BLaER1 (cell line): ENCODE results near the gene FAM124B.

Experiments used
- H3K27ac ChIP-seq: shearing (Covaris generic); formaldehyde crosslinking; 2 replicates; pipeline ENCODE4 v1.8.1; 2022
- H3K27me3 ChIP-seq: shearing (Covaris generic); formaldehyde crosslinking; 2 replicates; pipeline ENCODE4 v1.8.1; 2022
- H3K36me3 ChIP-seq: shearing (Covaris generic); formaldehyde crosslinking; 2 replicates; pipeline ENCODE4 v1.8.1; 2022
- H3K4me1 ChIP-seq: shearing (Covaris generic); formaldehyde crosslinking; 2 replicates; pipeline ENCODE4 v1.8.1; 2022
- H3K4me2 ChIP-seq: shearing (Covaris generic); formaldehyde crosslinking; 2 replicates; pipeline ENCODE4 v1.8.1; 2022
- H3K4me3 ChIP-seq: shearing (Covaris generic); formaldehyde crosslinking; 2 replicates; pipeline ENCODE4 v1.8.1; 2022
- H3K9ac ChIP-seq: shearing (Covaris generic); formaldehyde crosslinking; 2 replicates; pipeline ENCODE4 v1.8.1; 2022
- H3K9me3 ChIP-seq: shearing (Covaris generic); formaldehyde crosslinking; 2 replicates; pipeline ENCODE4 v1.8.1; 2022
- H4K20me1 ChIP-seq: shearing (Covaris generic); formaldehyde crosslinking; 2 replicates; pipeline ENCODE4 v1.8.1; 2022
- Cebpa-rat ChIP-seq: shearing (Covaris generic); IDR thresholded peaks from 2 replicates; pipeline ENCODE4 v1.8.1; 2022

FAM124B gene, protein sequence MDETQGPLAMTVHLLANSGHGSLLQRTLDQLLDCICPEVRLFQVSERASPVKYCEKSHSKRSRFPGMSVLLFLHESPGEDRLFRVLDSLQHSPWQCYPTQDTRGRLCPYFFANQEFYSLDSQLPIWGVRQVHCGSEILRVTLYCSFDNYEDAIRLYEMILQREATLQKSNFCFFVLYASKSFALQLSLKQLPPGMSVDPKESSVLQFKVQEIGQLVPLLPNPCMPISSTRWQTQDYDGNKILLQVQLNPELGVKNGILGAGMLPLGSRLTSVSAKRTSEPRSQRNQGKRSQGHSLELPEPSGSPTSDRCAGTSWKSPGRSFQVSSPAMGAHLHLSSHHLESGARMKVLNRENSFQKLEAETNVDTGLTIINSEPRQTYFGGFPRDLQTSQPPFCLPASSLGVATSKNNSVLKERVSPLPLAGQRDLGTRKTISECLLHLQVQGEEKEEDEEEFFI

DNA sequence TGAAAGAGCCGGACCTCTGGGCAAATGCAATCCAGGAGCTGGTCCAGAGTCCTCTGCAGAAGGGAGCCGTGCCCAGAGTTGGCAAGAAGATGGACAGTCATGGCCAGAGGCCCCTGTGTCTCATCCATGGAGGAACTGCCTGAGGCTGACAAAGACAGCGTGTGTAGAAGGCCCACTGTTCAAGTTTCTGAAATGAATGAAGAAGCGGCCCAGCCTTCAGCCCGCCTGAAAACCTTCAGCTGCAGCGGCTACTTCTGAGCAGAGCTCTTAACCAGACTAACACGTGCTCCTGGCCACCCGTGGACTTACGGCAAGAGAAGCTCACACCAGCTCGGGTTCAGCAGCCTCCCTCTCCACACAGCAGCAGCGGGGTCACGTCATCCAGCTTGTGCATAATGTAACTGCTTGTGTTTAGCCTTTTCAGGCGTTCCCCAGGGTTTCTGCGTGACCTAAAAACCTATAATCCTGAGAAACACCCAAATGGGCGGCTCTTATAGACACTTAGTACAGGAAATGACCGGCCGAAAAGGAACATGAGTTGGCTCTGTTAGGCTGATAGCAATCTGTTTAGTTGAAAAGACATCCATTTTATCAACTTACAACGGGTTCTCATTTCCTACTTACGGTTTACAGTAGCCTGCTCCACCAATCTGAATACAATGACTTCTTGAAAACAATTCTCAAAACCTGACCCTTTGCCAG lies at the start of gene FAM124B:
TSS of gene FAM124B (minus strand) at position 467 of the 702 bp plus-strand sequence. CDS start at position 128, 339 bp downstream.
- Histone ChIP-seq H3K9ac (no peak within 1 kb of the TSS), H3K4me3 (no peak within 1 kb of the TSS), H3K9me3 (peaks cover 12% of the 10 kb centered on the region), H3K4me1 (no peaks in the 10 kb centered on the region), H3K27ac (no peak within 1 kb of the TSS), H3K36me3 (no peaks in the 10 kb centered on the region), H3K4me2 (no peak within 1 kb of the TSS), H3K27me3 (no peaks in the 10 kb centered on the region), H4K20me1 (no peaks in the 10 kb centered on the region)
- no peak for TF ChIP-seq Cebpa-rat

DNA sequence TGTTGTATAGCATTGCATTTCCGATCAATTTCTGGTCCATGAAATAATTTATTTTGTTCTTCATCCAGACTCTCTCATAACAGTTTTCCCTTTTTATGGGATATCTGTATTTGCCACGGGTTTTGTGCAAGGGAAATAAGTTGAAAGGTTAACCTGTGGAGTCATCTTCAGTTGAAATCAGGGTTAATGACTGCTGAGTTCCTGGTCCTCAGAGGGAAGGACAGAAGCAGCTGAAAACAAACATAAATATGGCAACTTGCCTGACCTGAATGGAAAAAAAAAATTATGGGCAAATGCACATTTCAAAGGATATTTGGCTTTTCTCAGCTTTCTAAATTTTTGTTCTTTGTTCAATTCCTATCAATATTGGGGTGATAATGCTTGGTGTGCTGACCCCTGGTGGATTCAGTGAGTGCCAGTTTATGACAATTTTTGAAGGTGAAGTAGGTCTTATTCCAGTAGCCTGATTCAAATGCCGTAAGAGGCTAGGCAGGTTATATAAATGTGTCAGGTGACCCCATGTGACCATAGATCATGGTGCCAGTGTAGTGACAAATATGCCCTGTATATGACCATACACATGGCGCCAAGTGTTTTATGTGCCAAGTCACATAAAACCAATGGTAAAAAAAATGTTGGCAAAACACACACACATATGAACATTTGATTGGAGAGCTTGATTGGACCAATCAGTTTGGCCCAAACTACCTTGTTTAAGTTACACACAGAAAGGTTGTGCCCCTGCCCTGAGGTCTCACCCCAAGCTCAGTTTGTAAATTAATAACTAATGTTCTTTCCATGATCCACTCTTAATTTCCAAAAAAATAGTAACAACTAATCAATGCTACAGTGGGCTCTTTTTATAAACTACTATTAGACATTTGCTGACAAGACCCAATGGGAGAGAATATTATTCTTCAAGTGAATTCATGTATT lies 47.6 kb upstream of the FAM124B start:
- H3K4me3 ChIP-seq = no peak overlapping the region
- no peaks in the 10 kb centered on the region for H4K20me1 ChIP-seq
- no peaks in the 10 kb centered on the region for H3K36me3 ChIP-seq
- H3K27ac ChIP-seq = no peak overlapping the region
- no peak for TF ChIP-seq Cebpa-rat
- no peak overlapping the region for H3K4me2 ChIP-seq
- H3K27me3 ChIP-seq = no peaks in the 10 kb centered on the region
- peaks cover 8% of the 10 kb centered on the region for H3K9me3 ChIP-seq
- H3K9ac ChIP-seq = no peak overlapping the region
- peaks cover 6% of the 10 kb centered on the region; the same call in 1 of the 2 replicates for H3K4me1 ChIP-seq

DNA sequence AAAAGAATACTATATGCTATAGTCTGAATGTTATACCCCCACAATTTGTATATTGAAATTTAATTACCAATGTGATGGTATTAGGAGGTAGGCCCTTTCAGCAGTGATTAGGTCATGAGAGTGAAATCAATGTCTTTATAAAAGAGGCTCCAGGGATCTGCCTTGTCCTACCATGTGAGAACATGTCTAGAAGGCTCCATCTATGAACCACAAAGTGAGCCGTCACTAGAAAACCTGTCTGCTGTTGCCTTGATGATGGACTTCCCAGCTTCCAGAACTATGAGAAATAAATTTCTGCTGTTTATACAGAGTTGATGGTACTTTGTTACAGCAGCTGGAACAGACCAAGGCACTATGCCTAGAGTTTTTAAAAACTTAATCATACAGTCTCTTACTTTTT lies 46.3 kb upstream of the FAM124B start:
- no peak overlapping the region for H3K4me3 ChIP-seq
- H3K27me3 ChIP-seq = no peaks in the 10 kb centered on the region
- H3K9me3 ChIP-seq = peaks cover 2% of the 10 kb centered on the region; the same call in 1 of the 2 replicates
- H3K4me1 ChIP-seq = peaks cover 6% of the 10 kb centered on the region; the same call in 1 of the 2 replicates
- H3K36me3 ChIP-seq = no peaks in the 10 kb centered on the region
- no peak for TF ChIP-seq Cebpa-rat
- H4K20me1 ChIP-seq = no peaks in the 10 kb centered on the region
- H3K4me2 ChIP-seq = no peak overlapping the region
- H3K27ac ChIP-seq = no peak overlapping the region
- no peak overlapping the region for H3K9ac ChIP-seq

DNA sequence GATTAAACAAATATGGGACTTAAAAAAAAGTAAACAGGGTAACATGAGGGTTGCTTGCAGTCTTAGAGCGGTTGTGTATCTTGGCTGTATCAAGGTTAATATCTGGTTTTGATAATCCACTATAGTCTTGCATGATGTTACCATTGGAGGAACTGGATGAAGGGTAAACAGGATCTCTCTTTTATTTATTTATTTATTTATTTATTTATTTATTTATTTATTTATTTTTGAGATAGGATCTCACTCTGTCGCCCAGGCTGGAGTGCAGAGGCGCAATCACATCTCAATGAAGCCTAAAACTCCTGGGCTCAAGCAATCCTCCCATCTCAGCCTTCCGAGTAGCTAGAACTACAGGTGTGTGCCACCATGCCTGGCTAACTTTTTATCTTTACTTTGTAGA lies 42.9 kb upstream of the FAM124B start:
- H3K27me3 ChIP-seq = peaks cover 3% of the 10 kb centered on the region; the same call in 1 of the 2 replicates

DNA sequence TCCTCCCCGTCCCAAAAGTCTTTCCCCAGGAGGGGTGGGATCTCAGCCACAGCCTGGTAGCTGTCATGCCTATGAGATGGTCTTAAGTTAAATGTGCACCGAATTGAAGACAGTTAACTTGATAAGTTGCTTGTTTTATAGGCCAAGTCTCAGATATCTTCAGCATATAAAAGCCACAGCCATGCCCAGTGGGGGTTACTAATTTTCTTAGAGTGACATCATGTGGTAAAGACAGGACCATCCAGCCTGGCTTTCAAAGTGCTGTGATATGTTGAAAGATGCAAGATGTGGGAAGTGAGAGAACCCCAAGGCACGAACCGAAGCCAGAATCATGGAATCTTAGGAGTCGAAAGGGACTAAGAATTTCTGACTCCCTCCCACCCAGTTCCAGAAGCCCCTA lies 42.1 kb upstream of the FAM124B start:
- no peak overlapping the region for H3K9ac ChIP-seq
- TF ChIP-seq Cebpa-rat = no peak
- no peaks in the 10 kb centered on the region for H4K20me1 ChIP-seq
- H3K4me3 ChIP-seq = no peak overlapping the region
- peaks cover 3% of the 10 kb centered on the region; the same call in 1 of the 2 replicates for H3K27me3 ChIP-seq
- H3K9me3 ChIP-seq = peaks cover 14% of the 10 kb centered on the region
- H3K27ac ChIP-seq = no peak overlapping the region
- H3K36me3 ChIP-seq = no peaks in the 10 kb centered on the region
- no peak overlapping the region for H3K4me2 ChIP-seq
- no peaks in the 10 kb centered on the region for H3K4me1 ChIP-seq

More for the DNA sequence above, 42.9 kb upstream of the FAM124B start:
- Histone ChIP-seq H3K4me2 (no peak overlapping the region), H3K27ac (no peak overlapping the region), H3K36me3 (no peaks in the 10 kb centered on the region), H3K4me1 (no peaks in the 10 kb centered on the region), H3K9me3 (peaks cover 14% of the 10 kb centered on the region), H4K20me1 (no peaks in the 10 kb centered on the region), H3K4me3 (no peak overlapping the region), H3K9ac (no peak overlapping the region)
- no peak for TF ChIP-seq Cebpa-rat

DNA sequence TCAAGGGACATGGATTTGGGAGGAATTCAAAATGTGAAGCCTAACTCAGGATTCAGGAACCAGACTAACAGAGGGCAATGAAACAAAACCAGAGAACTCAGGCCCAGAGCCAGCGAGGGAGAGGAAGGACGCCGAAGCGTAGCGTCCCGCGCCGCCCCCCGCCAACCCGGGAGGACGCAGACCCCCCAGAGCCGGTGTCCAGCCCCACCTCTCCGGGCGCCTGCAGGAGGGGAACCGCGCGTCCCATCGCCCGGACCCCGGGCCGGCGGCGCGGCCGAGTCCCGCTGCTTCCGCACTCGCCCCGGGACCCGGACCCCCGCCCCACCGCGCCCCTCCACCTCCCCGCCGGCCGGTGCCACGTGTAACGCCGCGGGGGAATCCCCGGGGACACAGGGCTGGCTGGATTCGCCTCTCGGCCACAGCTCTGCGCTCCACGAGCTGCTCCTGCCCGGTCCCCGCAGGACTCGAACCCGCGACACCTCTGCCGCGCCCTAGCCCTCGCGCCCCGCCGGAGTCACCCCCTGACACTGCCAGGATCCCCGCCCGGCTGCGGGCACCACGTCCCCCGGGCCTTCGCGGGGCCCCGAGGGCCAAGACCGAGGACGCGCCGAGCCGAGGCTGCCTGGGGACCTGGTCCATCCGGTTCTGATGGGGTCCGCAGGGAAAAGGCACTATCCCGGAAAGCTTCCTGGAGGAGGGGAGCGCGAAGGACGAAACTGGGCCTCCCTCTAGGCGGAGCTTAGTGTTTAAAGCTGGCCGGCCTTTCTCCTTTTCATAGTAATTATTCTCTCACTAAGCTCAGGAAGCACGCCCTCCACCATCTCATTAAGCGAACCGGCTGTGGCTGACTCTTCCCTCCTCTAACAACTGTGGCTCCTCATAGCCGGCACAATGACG lies 40.4 kb upstream of the FAM124B start:
- Histone ChIP-seq H4K20me1 (no peaks in the 10 kb centered on the region), H3K4me3 (0 out of 2 replicates have a peak overlapping the region, but pooled peaks have one; percentile 11), H3K36me3 (no peaks in the 10 kb centered on the region), H3K9ac (no peak overlapping the region), H3K27me3 (peaks cover 3% of the 10 kb centered on the region; the same call in 1 of the 2 replicates), H3K27ac (no peak overlapping the region), H3K4me2 (0 out of 2 replicates have a peak overlapping the region, but pooled peaks have one; percentile 19), H3K4me1 (no peaks in the 10 kb centered on the region), H3K9me3 (peaks cover 14% of the 10 kb centered on the region)
- TF ChIP-seq Cebpa-rat = no peak

DNA sequence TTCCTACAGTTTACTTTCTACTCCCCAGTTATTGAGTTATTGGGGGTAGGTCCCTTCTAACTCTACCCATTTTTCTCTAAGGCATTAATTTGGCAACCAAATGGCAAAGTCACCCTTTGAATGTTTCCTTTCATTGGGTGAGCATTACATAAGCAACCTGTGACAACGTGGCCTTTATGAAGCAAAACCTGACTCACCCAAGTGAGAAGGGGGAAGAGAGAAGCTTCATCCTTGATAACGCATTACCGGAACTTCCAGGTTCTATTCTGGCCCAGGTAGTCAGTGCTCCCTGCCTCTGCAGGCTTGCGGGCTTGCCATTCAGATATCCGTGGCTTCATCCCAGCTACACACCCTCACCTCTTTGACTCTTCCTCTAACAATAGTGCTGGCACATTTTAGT lies 39.1 kb upstream of the FAM124B start:
- Histone ChIP-seq H3K4me2 (no peak overlapping the region), H3K27ac (no peak overlapping the region), H3K4me3 (no peak overlapping the region), H3K36me3 (no peaks in the 10 kb centered on the region), H4K20me1 (no peaks in the 10 kb centered on the region), H3K9ac (no peak overlapping the region), H3K4me1 (no peaks in the 10 kb centered on the region), H3K27me3 (peaks cover 3% of the 10 kb centered on the region; the same call in 1 of the 2 replicates), H3K9me3 (peaks cover 14% of the 10 kb centered on the region)
- no peak for TF ChIP-seq Cebpa-rat

DNA sequence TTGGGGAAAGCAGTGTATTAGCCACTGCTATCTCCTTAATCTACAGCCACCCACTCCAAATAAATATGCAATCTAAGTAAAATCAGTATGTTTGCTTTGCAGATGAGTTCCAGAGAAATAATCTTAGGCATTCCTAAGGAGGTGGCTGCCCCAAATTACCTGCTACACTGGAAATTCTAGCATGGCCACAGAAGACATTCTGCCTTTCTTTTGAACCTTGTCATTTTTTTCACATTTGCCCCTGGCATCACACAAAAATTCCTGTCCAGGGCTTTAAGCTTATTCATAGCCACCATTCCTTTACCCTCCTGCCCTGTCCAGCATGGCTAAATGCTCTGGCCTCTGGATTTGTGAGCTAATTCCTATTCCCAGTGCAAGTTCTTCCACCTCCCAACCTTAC lies 36.8 kb upstream of the FAM124B start:
- H3K9ac ChIP-seq = no peak overlapping the region
- H3K9me3 ChIP-seq = peaks cover 14% of the 10 kb centered on the region
- H3K4me2 ChIP-seq = no peak overlapping the region
- TF ChIP-seq Cebpa-rat = no peak
- H3K36me3 ChIP-seq = no peaks in the 10 kb centered on the region
- H3K27me3 ChIP-seq = peaks cover 3% of the 10 kb centered on the region; the same call in 1 of the 2 replicates
- H3K4me1 ChIP-seq = no peaks in the 10 kb centered on the region
- no peaks in the 10 kb centered on the region for H4K20me1 ChIP-seq
- no peak overlapping the region for H3K4me3 ChIP-seq
- H3K27ac ChIP-seq = no peak overlapping the region
